A673 (cell line): ENCODE data around the gene SLC26A3. TPM values are rescaled to one million over a fixed set of nuclear protein-coding genes. Genes with fewer than 3 reads are reported as not detected.

Experiments
- BruUV-seq: library from RNA; stranded (reverse); fragments of 400-500 nt; replicated peaks from 2 replicates; lab custom pipeline; 2021; lab: Mats Ljungman, UMichigan
- CTCF ChIA-PET: fragments of 300-600 bp; sonication (Branson Sonifier 250); formaldehyde crosslinking; loops from one replicate; lab custom pipeline; 2022; ENCODE audit warnings: antibody characterized with exemption; lab: Charles Lee
- POLR2A ChIA-PET: fragments of 300-600 bp; sonication (Branson Sonifier 250); formaldehyde crosslinking; loops from one replicate; lab custom pipeline; 2022; ENCODE audit warnings: antibody characterized with exemption; ENCODE audit not compliant: low non-redundant PET; lab: Charles Lee
- DNase-seq: peaks from one replicate; pipeline ENCODE4 v3.0.0-alpha.2; 2015; ENCODE audit warnings: low spot score
- H3K27ac ChIP-seq: fragments of 200-600 bp; sonication (generic); 2 replicates; pipeline ENCODE4 v1.5.1; 2016; ENCODE audit warnings: mixed run types, low read depth, mild to moderate bottlenecking, mixed read lengths, antibody characterized with exemption, low read length; ENCODE audit not compliant: poor library complexity, severe bottlenecking
- H3K27me3 ChIP-seq: fragments of 200-600 bp; sonication (generic); replicated peaks from 2 replicates; pipeline ENCODE4 v1.6.1; 2017; ENCODE audit warnings: mixed run types, low read depth, mild to moderate bottlenecking, mixed read lengths, antibody characterized with exemption, low read length; ENCODE audit not compliant: insufficient read depth, poor library complexity
- H3K36me3 ChIP-seq: fragments of 200-600 bp; sonication (generic); 2 replicates; pipeline ENCODE4 v1.6.1; 2016; ENCODE audit warnings: mixed run types, mild to moderate bottlenecking, mixed read lengths, antibody characterized with exemption, low read length; ENCODE audit not compliant: insufficient read depth, poor library complexity, severe bottlenecking
- H3K4me1 ChIP-seq: fragments of 200-600 bp; sonication (generic); 2 replicates; pipeline ENCODE4 v1.6.1; 2017; ENCODE audit warnings: mixed run types, mild to moderate bottlenecking, mixed read lengths, antibody characterized with exemption, low read length; ENCODE audit not compliant: insufficient read depth, poor library complexity, severe bottlenecking
- H3K4me3 ChIP-seq: fragments of 200-600 bp; sonication (generic); 2 replicates; pipeline ENCODE4 v1.5.1; 2016; ENCODE audit warnings: low read depth, mixed run types, mild to moderate bottlenecking, mixed read lengths, low read length; ENCODE audit not compliant: poor library complexity, severe bottlenecking
- H3K9me3 ChIP-seq: fragments of 200-600 bp; sonication (generic); 2 replicates; pipeline ENCODE4 v1.6.1; 2016; ENCODE audit warnings: mixed run types, low read depth, mild to moderate bottlenecking, mixed read lengths, antibody characterized with exemption, low read length; ENCODE audit not compliant: poor library complexity, severe bottlenecking
- EZH2 ChIP-seq: fragments of 200-600 bp; sonication (generic); IDR thresholded peaks from 2 replicates; pipeline ENCODE4 v1.6.1; 2017; ENCODE audit warnings: borderline replicate concordance, low read depth, mild to moderate bottlenecking, mixed read lengths, antibody characterized with exemption, low read length; ENCODE audit not compliant: poor library complexity, severe bottlenecking
- intact Hi-C: fragments of 100-400 bp; cut with micrococcal nuclease; formaldehyde crosslinking; loops from one replicate; pipeline ENCODE4 v1.10.0; 2022; ENCODE audit not compliant: unreplicated experiment
- total RNA-seq: library from RNA; stranded (reverse); gene quantifications from 2 replicates; pipeline ENCODE4 v1.2.3, GENCODE V29; 2021
- TF ChIP-seq, protein P1 (sequence below): fragments of 300-800, 200-600 bp; sonication (generic); conservative IDR thresholded peaks from 2 replicates; pipeline ENCODE4 v1.5.1; 2017; ENCODE audit warnings: low read depth, mild to moderate bottlenecking, antibody characterized with exemption, low read length, moderate library complexity, mixed read lengths

SLC26A3 gene
- total RNA-seq, 1 experiment from 2014 or later, result not detected

GRCh38 chr7:107842213-107842612 is 39.2 kb upstream of the SLC26A3 start:
- Histone ChIP-seq H3K4me1 (no peaks in the 10 kb centered on the region), H3K27ac (no peak overlapping the region), H3K27me3 (peaks cover 6% of the 10 kb centered on the region), H3K9me3 (no peaks in the 10 kb centered on the region), H3K36me3 (no peaks in the 10 kb centered on the region), H3K4me3 (no peak overlapping the region)
- intact Hi-C loops, result no loop called here
- BruUV-seq, result no TSS peak
- ChIA-PET POLR2A (no interaction called here), CTCF (no interaction called here)
- TF ChIP-seq, protein P1, sequence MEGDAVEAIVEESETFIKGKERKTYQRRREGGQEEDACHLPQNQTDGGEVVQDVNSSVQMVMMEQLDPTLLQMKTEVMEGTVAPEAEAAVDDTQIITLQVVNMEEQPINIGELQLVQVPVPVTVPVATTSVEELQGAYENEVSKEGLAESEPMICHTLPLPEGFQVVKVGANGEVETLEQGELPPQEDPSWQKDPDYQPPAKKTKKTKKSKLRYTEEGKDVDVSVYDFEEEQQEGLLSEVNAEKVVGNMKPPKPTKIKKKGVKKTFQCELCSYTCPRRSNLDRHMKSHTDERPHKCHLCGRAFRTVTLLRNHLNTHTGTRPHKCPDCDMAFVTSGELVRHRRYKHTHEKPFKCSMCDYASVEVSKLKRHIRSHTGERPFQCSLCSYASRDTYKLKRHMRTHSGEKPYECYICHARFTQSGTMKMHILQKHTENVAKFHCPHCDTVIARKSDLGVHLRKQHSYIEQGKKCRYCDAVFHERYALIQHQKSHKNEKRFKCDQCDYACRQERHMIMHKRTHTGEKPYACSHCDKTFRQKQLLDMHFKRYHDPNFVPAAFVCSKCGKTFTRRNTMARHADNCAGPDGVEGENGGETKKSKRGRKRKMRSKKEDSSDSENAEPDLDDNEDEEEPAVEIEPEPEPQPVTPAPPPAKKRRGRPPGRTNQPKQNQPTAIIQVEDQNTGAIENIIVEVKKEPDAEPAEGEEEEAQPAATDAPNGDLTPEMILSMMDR, result no peak
- no peak for TF ChIP-seq EZH2
- DNase-seq, result no peak

GRCh38 chr7:107838816-107839565 is 36.0 kb upstream of the SLC26A3 start:
- no peaks in the 10 kb centered on the region for H3K9me3 ChIP-seq
- POLR2A ChIA-PET, result no interaction called here
- BruUV-seq, result no TSS peak
- no peak for DNase-seq
- intact Hi-C loops, result no loop called here
- H3K27ac ChIP-seq, result no peak overlapping the region
- no peaks in the 10 kb centered on the region for H3K36me3 ChIP-seq
- H3K4me3 ChIP-seq, result no peak overlapping the region
- TF ChIP-seq EZH2, result no peak
- TF ChIP-seq, protein P1, result no peak
- H3K4me1 ChIP-seq, result no peaks in the 10 kb centered on the region
- CTCF ChIA-PET, result no interaction called here
- peaks cover 12% of the 10 kb centered on the region for H3K27me3 ChIP-seq

DNA sequence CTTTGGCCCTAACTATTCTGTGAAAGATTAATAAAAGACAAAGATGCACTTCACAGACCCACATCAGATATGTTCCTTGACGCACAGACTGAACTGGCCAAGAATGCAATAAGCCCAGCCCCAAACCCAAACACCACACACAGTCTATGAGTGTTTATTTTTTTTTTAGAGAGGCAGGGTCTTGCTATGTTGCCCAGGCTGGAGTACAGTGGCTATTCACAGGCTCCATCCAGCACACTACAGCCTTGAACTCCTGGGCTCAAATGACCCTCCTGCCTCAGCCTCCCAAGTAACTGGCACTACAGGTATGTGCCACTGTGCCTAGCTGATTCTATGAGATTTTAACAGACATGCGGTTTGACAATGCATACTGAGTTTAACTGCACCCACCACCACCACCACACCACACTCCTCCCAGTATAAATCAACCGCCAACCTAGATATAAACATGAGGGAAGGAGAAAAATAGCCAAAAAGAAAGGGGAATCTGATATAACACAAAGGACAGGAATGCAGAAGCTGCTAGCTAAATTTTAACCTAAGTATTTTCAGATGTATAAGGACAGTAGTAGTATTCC is 35.1 kb upstream of the SLC26A3 start:
- H3K27ac ChIP-seq, result no peak overlapping the region
- ChIA-PET CTCF (no interaction called here), POLR2A (interaction anchor here (0.5 kb wide), 1 partner anchor 435 kb away, joined by 3 read pairs; no protein-coding TSS in a partner anchor)
- H3K9me3 ChIP-seq, result no peaks in the 10 kb centered on the region
- no peaks in the 10 kb centered on the region for H3K4me1 ChIP-seq
- no peaks in the 10 kb centered on the region for H3K36me3 ChIP-seq
- H3K4me3 ChIP-seq, result no peak overlapping the region
- no peak for TF ChIP-seq EZH2
- TF ChIP-seq, protein P1, result no peak
- intact Hi-C loops, result no loop called here
- no peak for DNase-seq
- peaks cover 16% of the 10 kb centered on the region for H3K27me3 ChIP-seq
- BruUV-seq, result no TSS peak
